GM21786 (cell line): ENCODE data around the gene BBS2.
"Not testable (repeated sequence)": the region's sequence is repeated elsewhere in the genome, so short reads cannot be mapped to it uniquely, and the experiment has no call there.

Source experiments
- ATAC-seq: cut with Tn5 transposase; IDR thresholded peaks from one replicate; pipeline ENCODE4 v1.9.1; 2021; ENCODE audit not compliant: unreplicated experiment

Gene BBS2

GRCh38 chr16:56520251-56520577, 390 bp upstream of the BBS2 start:
- no peak for ATAC-seq

DNA sequence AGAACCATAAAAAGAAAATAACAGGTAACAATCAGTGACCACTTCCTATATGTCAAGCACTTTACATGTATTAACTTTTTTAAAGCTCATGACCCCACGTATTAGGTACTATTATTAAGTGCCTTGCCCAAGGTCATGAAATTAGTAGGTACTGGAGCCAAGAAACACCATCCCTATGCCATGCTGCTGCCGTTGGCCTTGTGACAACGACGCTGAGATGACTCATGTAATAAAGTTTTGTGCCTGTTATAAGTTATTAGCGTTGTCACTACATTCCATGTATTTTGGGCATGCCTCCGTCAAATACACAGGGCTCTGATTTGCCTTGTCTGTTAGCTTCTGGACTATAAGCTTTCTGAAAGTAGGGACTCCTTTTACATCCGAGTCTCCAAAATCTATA, 1.4 kb downstream of the BBS2 start:
- no peak for ATAC-seq

GRCh38 chr16:56517206-56517605, 2.6 kb downstream of the BBS2 start:
- ATAC-seq: no peak

- no peak for ATAC-seq
These were observed 4.2 kb downstream of the BBS2 start for GRCh38 chr16:56515665-56516064.

GRCh38 chr16:56514845-56515244, 5.0 kb downstream of the BBS2 start:
- ATAC-seq: no peak

DNA sequence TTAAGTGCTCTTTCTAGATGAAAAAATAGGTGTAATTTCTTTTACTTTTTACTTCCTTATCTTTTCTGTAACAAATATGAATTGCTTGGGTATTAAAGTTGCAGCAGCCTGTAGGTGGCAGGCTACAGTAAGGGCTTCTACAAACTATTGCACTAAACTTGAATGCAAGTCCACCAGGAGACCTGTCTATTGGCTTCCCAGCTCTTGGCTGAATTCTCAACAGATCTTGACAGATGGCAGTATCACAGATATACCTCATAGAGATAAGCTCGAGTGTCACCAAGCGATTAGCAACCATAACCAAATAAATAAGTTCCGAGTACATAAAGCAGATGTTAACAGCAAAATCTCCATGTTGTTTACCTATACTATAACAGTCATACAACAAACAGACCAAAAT, 5.9 kb downstream of the BBS2 start:
- no peak for ATAC-seq

- no peak for ATAC-seq
These were observed 6.7 kb downstream of the BBS2 start for GRCh38 chr16:56513091-56513490.

DNA sequence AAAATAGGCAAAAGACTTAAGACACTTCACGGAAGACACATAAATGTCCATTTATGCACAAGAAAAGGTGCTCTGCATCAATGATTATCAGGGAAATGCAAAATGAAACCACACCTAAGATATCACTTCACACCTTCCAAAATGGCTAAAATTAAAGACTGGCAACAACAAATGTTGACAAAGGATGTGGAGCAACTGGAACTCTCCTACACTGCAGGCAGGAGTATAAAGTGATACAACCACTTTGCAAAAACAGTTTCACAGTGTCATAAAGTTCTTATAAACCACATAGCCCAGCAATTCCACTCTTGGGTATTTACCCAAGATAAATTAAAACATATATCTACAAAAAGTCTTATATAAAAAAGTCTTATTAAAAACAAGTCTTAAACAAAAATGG, 7.8 kb downstream of the BBS2 start:
- ATAC-seq: no peak

GRCh38 chr16:56510544-56510943, 9.3 kb downstream of the BBS2 start:
- ATAC-seq: no peak

- no peak for ATAC-seq
These were observed 12.9 kb downstream of the BBS2 start for GRCh38 chr16:56506941-56507340.

DNA sequence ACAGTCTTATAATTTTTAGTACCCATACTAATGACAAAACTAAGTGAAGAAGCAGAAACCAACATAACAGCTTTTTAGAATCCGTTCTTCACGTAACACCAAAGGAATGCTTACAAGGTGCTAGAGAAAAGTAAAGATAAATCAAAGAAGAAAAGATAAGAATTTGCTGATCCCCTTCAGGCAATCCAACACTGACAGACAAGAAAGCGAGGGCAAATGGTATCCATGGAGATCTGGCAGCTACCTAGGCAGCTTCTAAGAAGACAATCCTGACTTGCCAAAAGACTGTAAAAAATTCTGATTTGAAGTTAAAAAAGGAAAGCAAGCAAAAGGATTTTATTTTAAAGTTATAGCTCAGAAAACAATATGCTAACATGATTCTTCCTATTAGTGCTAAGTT, 14.6 kb downstream of the BBS2 start:
- no peak for ATAC-seq

DNA sequence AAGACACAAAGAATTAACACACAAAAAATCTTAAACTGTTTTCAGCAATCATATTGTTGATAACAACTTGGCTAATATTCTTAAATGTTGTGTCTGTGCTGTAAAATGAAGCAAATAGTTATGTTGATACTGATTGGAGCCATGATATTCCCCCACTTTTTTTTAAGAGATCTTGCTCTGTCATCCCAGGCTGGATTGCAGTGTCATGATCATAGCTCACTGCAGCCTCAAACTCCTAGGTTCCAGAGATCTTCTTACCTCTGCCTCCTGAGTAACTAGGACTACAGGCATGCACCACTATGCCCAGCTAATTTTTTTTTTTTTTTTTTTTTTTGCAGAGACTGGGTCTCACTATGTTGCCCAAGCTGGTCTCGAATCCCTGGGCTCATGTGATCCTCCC, 26.0 kb downstream of the BBS2 start:
- ATAC-seq: no peak

- no peak for ATAC-seq
These were observed 26.7 kb downstream of the BBS2 start for GRCh38 chr16:56493126-56493525.

- no peak for ATAC-seq
These were observed 28.1 kb downstream of the BBS2 start for GRCh38 chr16:56491657-56492261.

- not testable (repeated sequence) for ATAC-seq
These were observed 31.0 kb downstream of the BBS2 start for GRCh38 chr16:56488868-56489267.

DNA sequence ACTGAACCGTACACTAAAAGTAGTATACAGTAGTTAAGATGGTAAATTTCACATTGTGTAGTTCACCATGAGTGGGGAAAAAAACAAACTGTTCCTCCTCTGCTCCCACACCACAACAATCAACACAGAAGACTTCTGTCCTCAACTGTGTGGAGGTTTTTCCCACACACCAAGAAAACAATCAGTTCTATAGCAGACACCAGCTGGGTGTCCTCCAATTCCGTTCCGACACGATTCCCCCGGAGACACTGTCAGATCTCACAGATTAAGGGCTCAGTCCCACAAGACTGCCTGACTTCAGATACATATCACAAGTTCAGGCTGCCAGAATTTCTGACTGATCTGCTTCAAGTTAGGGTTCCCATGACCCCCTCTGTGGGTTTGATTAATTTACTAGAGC, 31.8 kb downstream of the BBS2 start:
- no peak for ATAC-seq

- no peak for ATAC-seq
These were observed 36.4 kb downstream of the BBS2 start for GRCh38 chr16:56483394-56483793.

- ATAC-seq: no peak
These were observed 37.1 kb downstream of the BBS2 start for GRCh38 chr16:56482683-56483236.

DNA sequence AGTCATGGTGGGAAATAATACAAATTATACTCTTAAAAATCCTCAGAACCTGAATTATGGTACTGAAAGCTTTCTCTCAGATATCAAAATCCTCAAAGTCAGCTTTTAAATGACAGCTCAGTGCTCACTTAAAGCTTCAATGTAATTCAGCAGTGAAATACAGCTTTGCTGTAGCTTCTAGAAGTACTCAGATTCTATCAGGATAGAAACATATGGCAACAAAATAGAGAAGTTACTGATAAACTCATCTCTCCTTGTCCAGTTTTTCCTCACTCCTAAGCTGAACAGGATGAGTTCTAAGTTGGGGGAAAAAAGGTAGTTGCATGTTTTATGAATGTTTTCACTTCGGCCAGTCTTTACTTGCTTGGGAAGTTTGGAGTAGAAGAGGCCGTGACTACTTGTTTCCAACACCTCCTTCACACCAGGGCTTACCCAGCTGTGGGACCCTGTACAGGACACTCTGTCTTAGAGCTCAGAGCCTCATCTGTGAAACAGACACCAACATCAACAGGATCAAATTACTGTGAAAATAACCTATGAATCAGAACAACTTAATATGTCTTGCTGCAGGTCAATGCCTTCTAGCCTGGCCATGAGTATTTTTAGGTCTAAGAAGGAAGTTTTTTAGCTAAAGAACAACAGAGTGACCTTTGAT, 38.2 kb downstream of the BBS2 start:
- ATAC-seq: no peak

DNA sequence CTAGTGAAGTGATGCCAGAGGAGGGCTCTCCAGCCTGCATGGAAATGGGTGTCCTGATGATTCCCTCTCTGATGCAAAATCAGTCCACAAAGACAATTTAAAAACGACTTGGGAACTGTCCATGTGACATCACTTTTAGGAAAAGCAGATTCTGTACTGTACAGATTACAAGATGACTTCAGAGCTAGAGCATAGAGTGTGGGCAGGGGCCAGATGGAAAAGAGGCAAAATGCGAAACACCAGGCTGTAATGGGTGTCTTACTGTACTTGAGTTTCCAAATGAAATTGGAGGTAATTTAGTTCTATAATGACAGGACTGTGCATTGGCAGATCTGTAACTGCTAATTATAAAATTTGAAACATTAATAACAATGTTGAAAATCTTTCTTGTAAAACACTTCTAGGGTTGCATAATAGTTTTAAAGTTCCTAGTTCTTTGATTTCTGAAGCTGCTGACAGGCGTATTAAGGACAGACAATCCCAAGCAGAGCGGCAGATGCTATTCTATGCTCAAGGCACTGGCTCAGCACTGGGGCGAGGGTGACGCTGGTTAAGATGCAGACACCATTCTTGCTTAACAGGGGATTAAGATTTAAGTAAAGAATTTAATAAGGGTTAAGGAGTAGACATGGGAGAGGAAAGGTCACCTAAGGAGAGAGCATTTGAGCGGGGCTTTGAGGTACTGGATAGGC, 38.9 kb downstream of the BBS2 start:
- ATAC-seq: no peak

DNA sequence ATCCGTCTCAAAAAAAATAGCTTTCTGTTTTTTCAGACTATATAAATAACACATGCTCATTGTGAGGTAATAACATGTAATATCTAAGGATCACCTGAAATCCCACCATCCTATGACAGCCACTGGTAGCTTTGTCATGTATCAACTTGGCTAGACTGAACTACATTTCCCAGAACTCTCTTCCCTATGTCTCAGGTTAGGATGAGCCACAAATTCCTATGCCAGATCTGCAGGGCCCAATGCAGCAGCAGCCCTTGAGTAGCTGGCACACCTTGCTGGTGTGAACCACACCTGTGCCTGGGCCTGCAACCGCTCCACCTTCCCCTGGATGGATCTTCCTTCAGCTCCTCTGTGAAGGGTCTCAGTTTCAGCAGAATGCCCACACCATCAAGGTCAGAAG, 40.4 kb downstream of the BBS2 start:
- no peak for ATAC-seq

DNA sequence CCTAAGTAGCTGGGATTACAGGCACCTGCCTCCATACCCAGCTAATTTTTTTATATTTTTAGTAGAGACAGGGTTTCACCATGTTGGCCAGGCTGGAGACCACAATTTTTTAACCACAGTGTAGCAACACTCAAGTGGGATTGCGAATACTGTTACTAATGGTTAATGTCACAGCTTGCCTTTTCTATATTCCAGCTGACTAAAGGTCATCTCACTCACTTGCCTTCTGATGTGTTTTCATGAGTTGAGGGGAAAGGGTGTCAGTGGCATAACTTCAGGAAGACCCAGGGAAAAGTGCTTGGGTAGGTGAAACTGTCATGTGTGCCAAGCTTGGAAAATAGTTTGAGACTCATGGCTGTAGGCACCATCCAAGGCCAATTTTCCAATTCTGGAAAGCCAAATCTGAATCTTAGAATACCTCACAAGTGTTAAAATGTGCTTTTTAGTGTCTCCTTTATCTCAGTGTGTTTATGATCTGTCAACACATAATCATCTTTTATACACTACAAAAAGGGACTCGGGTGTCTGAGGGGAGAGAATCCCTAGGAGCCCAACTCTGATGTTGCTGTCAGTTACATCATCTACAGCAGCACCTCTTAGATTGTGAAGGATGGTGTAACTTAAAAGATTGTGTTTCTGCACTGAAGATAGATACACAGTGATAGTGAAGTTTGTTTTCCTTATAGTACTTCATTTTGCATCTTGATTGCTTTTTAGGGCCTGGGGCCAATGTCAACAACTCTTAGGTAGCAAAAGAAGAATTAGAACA, 41.4 kb downstream of the BBS2 start:
- ATAC-seq: no peak
